SK-N-MC (cell line): ENCODE data around the gene CNKSR1.

Source experiments
- EZH2 ChIP-seq: fragments of 200-600 bp; sonication (generic); IDR thresholded peaks from one replicate; pipeline ENCODE4 v1.6.1; 2017; ENCODE audit warnings: antibody characterized with exemption
- FOXP2 ChIP-seq: optimal IDR thresholded peaks from 2 replicates; pipeline ENCODE3; 2011; ENCODE audit warnings: mild to moderate bottlenecking, moderate library complexity; ENCODE audit not compliant: insufficient read depth; ENCODE audit errors: extremely low read length, control extremely low read depth
- POLR2AphosphoS5 ChIP-seq: IDR thresholded peaks from 2 replicates; pipeline ENCODE4 v1.6.1; 2012; ENCODE audit warnings: mild to moderate bottlenecking, low read depth, low read length, borderline replicate concordance

GRCh38 chr1:26130695-26131094 lies 46.6 kb upstream of the CNKSR1 start:
- TF ChIP-seq POLR2AphosphoS5 (no peak), EZH2 (no peak), FOXP2 (no peak)
